ENCODE data around the gene RAB10.
"Not testable (repeated sequence)": the region's sequence is repeated elsewhere in the genome, so short reads cannot be mapped to it uniquely, and the experiment has no call there.

RAB10 gene

GRCh38 chr2:26072925-26073768, 39.3 kb downstream of the RAB10 start:
- Histone ChIP-seq H3K9me3 (peaks cover 5% of the 10 kb centered on the region), H3K27me3 (no peaks in the 10 kb centered on the region), H3K9ac (no peak overlapping the region), H3K36me3 (peaks cover 12% of the 10 kb centered on the region; the same call in 1 of the 2 replicates), H3K4me3 (no peak overlapping the region), H3K4me2 (no peak overlapping the region), H3K4me1 (peaks cover 21% of the 10 kb centered on the region), H3K27ac (no peak overlapping the region), H4K20me1 (peaks cover 94% of the 10 kb centered on the region)
- no peak for TF ChIP-seq Cebpa-rat (IDR thresholded peaks at IDR 0.05)

DNA sequence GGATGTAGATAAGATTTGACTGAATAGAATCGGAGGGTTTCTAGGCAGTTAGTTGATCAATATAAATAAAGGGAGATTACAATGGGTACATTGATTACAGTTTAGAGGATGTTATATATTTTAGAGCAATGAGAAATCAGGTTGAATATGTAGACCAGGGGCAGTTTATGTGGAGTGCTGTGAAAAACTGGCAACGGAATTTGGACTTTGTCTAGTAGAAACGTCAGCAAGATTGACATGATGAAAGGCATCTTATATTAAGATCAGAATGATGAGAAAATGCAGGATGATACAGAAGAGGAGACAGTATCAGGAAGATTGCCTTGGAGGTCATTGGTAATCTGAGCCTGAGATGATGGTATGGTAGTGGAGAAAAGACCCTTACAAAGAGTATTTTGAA, 39.9 kb downstream of the RAB10 start:
- peaks cover 12% of the 10 kb centered on the region for H3K9me3 ChIP-seq
- H3K4me2 ChIP-seq = no peak overlapping the region
- H4K20me1 ChIP-seq = peaks cover 94% of the 10 kb centered on the region
- no peak overlapping the region for H3K27ac ChIP-seq
- no peak overlapping the region for H3K4me3 ChIP-seq
- no peaks in the 10 kb centered on the region for H3K27me3 ChIP-seq
- peaks cover 14% of the 10 kb centered on the region for H3K4me1 ChIP-seq
- H3K9ac ChIP-seq = no peak overlapping the region
- peaks cover 16% of the 10 kb centered on the region for H3K36me3 ChIP-seq
- no peak for TF ChIP-seq Cebpa-rat (IDR thresholded peaks at IDR 0.05)

GRCh38 chr2:26074676-26075075, 40.8 kb downstream of the RAB10 start:
- Histone ChIP-seq H3K9me3 (peaks cover 20% of the 10 kb centered on the region), H3K4me1 (peaks cover 6% of the 10 kb centered on the region), H3K36me3 (peaks cover 25% of the 10 kb centered on the region), H3K27me3 (no peaks in the 10 kb centered on the region), H3K4me3 (no peak overlapping the region), H3K9ac (no peak overlapping the region), H3K4me2 (no peak overlapping the region), H3K27ac (no peak overlapping the region), H4K20me1 (peaks cover 90% of the 10 kb centered on the region)
- no peak for TF ChIP-seq Cebpa-rat (IDR thresholded peaks at IDR 0.05)

DNA sequence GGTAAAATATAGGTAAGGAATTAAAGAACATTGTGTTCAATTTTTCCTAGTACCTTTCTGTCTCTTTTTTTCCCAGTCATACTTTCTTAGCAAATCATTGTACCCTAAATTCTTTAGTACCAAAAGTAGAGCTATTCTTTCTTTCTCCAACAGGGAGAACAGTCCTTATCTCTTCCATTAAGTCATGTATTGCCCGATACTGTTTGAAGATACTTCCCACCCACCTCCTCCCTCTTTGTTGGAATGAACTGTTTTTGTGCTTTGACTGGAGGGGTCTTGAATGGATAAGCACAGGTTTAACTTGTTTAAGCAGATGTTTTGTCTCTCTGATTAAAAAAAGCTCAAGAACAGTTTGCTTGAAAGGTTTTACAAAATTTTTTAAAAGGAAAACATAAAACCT, 41.3 kb downstream of the RAB10 start:
- TF ChIP-seq Cebpa-rat (IDR thresholded peaks at IDR 0.05) = no peak

DNA sequence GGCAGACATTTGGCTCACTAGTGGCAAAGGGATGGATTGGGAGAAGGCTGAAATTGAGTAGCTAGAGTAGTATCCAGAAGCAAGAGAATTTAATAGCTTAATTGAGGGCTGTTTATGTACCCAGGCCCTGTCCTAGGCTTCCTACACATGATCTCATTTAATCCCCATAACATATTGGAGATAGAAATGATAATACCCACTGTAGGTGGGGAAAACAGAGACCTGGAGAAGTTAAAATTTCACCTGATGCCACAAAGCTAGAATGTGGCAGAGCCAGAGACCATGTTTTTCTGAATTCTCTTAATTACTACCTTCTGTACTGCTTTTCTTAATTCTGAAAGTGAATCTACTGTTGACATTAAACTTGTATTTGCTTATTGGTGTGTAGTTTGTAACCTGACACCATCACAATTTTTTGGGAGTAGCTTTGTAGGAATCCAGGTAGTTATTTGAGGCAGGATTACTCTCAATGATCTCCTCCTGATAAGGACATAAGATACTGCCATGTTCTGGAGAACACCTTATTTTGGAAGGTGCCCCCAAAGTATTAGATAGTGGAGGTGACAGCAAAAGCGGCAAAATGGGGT, 42.2 kb downstream of the RAB10 start:
- H3K27ac ChIP-seq = no peak overlapping the region
- H3K9me3 ChIP-seq = peaks cover 34% of the 10 kb centered on the region
- no peaks in the 10 kb centered on the region for H3K4me1 ChIP-seq
- peaks cover 39% of the 10 kb centered on the region for H3K36me3 ChIP-seq
- H3K4me2 ChIP-seq = no peak overlapping the region
- no peak overlapping the region for H3K4me3 ChIP-seq
- no peak for TF ChIP-seq Cebpa-rat (IDR thresholded peaks at IDR 0.05)
- no peak overlapping the region for H3K9ac ChIP-seq
- peaks cover 80% of the 10 kb centered on the region for H4K20me1 ChIP-seq
- H3K27me3 ChIP-seq = no peaks in the 10 kb centered on the region

More for the DNA sequence above, 41.3 kb downstream of the RAB10 start:
- Histone ChIP-seq H3K4me3 (no peak overlapping the region), H3K27me3 (no peaks in the 10 kb centered on the region), H4K20me1 (peaks cover 89% of the 10 kb centered on the region), H3K4me1 (peaks cover under 1% of the 10 kb centered on the region), H3K27ac (no peak overlapping the region), H3K9ac (no peak overlapping the region), H3K36me3 (peaks cover 30% of the 10 kb centered on the region), H3K4me2 (no peak overlapping the region), H3K9me3 (peaks cover 25% of the 10 kb centered on the region)

DNA sequence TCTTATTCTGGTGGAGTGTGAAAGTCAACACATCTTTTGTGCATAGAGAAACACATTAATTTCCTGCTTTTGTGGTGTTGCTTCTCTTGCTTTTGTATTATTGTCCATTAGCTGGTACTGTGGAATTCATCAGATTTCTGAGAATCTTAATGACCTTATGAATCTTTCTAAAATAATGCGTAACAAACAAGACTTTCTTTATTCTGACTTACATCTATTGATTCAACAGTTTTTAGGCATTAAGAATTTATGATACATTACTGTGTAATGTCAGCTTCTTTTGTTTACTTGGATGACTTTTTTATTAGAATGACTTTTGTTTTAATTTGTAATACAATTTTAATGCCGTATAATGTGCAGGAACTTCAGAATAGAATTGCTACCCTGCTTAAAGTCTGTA, 43.4 kb downstream of the RAB10 start:
- Histone ChIP-seq H3K9me3 (peaks cover 42% of the 10 kb centered on the region), H3K4me1 (no peaks in the 10 kb centered on the region), H3K4me3 (no peak overlapping the region), H4K20me1 (peaks cover 68% of the 10 kb centered on the region), H3K27ac (no peak overlapping the region), H3K36me3 (peaks cover 36% of the 10 kb centered on the region), H3K9ac (no peak overlapping the region), H3K27me3 (no peaks in the 10 kb centered on the region), H3K4me2 (no peak overlapping the region)
- TF ChIP-seq Cebpa-rat (IDR thresholded peaks at IDR 0.05) = no peak

- Histone ChIP-seq H3K27ac (no peak overlapping the region), H3K4me3 (no peak overlapping the region), H3K36me3 (peaks cover 46% of the 10 kb centered on the region), H3K4me2 (no peak overlapping the region), H3K9ac (no peak overlapping the region), H3K27me3 (no peaks in the 10 kb centered on the region), H3K9me3 (peaks cover 56% of the 10 kb centered on the region), H3K4me1 (no peaks in the 10 kb centered on the region), H4K20me1 (peaks cover 52% of the 10 kb centered on the region)
- no peak for TF ChIP-seq Cebpa-rat (IDR thresholded peaks at IDR 0.05)
Measured at GRCh38 chr2:26078939-26079338, 45.1 kb downstream of the RAB10 start.

- Histone ChIP-seq H3K27me3 (no peaks in the 10 kb centered on the region), H3K9me3 (peaks cover 62% of the 10 kb centered on the region), H3K36me3 (peaks cover 58% of the 10 kb centered on the region), H3K9ac (no peak overlapping the region), H3K27ac (no peak overlapping the region), H3K4me2 (no peak overlapping the region), H3K4me3 (no peak overlapping the region), H3K4me1 (no peaks in the 10 kb centered on the region), H4K20me1 (peaks cover 38% of the 10 kb centered on the region)
- no peak for TF ChIP-seq Cebpa-rat (IDR thresholded peaks at IDR 0.05)
Measured at GRCh38 chr2:26080356-26080755, 46.5 kb downstream of the RAB10 start.

DNA sequence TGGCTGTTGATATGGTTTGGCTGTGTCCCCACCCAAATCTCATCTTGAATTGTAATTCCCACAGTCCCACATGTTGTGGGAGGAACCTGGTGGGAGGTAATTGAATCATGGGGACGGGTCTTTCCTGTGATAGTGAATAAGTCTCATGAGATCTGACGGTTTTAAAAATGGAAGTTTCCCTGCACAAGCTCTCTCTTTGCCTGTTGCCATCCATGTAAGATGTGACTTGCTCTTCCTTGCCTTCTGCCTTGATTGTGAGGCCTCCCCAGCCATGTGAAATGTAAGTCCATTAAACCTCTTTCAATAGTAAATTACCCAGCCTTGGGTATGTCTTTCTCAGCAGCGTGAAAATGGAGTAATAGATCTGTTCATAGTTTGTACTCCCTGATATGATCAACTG, 47.0 kb downstream of the RAB10 start:
- H3K4me3 ChIP-seq, H3K4me2 ChIP-seq, H3K4me1 ChIP-seq, H3K27ac ChIP-seq, H3K27me3 ChIP-seq, H3K9ac ChIP-seq: not testable (repeated sequence)
- H3K9me3 ChIP-seq = peaks cover 62% of the 10 kb centered on the region
- H4K20me1 ChIP-seq = peaks cover 38% of the 10 kb centered on the region
- H3K36me3 ChIP-seq = peaks cover 61% of the 10 kb centered on the region

- Histone ChIP-seq H3K4me1 (peaks cover 8% of the 10 kb centered on the region; the same call in 1 of the 2 replicates), H3K27ac (no peak overlapping the region), H4K20me1 (peaks cover 38% of the 10 kb centered on the region), H3K9me3 (peaks cover 62% of the 10 kb centered on the region), H3K36me3 (peaks cover 64% of the 10 kb centered on the region), H3K27me3 (no peaks in the 10 kb centered on the region), H3K4me2 (no peak overlapping the region), H3K9ac (no peak overlapping the region), H3K4me3 (no peak overlapping the region)
- no peak for TF ChIP-seq Cebpa-rat (IDR thresholded peaks at IDR 0.05)
Measured at GRCh38 chr2:26081556-26081955, 47.7 kb downstream of the RAB10 start.
